GM06990 (cell line): ENCODE measurements around the gene ADK.
"Not testable (repeated sequence)": the region's sequence is repeated elsewhere in the genome, so short reads cannot be mapped to it uniquely, and the experiment has no call there.

Source experiments
- DNase-seq: peaks from one replicate; pipeline ENCODE4 v3.0.0-alpha.2; 2011; ENCODE audit not compliant: insufficient read length; ENCODE audit errors: extremely low read depth
- H3K27me3 ChIP-seq: replicated peaks from 2 replicates; pipeline ENCODE4 v1.6.0; 2011; ENCODE audit warnings: low read length; ENCODE audit not compliant: control insufficient read depth, insufficient read depth
- H3K36me3 ChIP-seq: 2 replicates; pipeline ENCODE4 v1.5.1; 2011; ENCODE audit warnings: low read length; ENCODE audit not compliant: control insufficient read depth, insufficient read depth
- H3K4me3 ChIP-seq: replicated peaks from 2 replicates; pipeline ENCODE4 v1.5.1; 2011; ENCODE audit warnings: low read depth, mild to moderate bottlenecking, control low read depth, low read length
- CTCF ChIP-seq: IDR thresholded peaks from 2 replicates; pipeline ENCODE4 v1.5.1; 2011; ENCODE audit warnings: low read length, control low read depth, mild to moderate bottlenecking, inconsistent platforms; ENCODE audit not compliant: insufficient read depth, poor library complexity, severe bottlenecking

The ADK gene

GRCh38 chr10:74523199-74523598, 372.2 kb downstream of the ADK start:
- H3K27me3 ChIP-seq: no peaks in the 10 kb centered on the region
- H3K36me3 ChIP-seq: no peaks in the 10 kb centered on the region; the same call in 1 of the 2 replicates
- no peak overlapping the region for H3K4me3 ChIP-seq
- no peak for DNase-seq
- TF ChIP-seq CTCF: no peak

GRCh38 chr10:74525885-74526284, 374.9 kb downstream of the ADK start:
- no peak for DNase-seq
- H3K27me3 ChIP-seq: no peaks in the 10 kb centered on the region
- H3K4me3 ChIP-seq: no peak overlapping the region
- no peak for TF ChIP-seq CTCF
- no peaks in the 10 kb centered on the region; the same call in 1 of the 2 replicates for H3K36me3 ChIP-seq

GRCh38 chr10:74527611-74528010, 376.6 kb downstream of the ADK start:
- not testable (repeated sequence) for H3K36me3 ChIP-seq, H3K27me3 ChIP-seq, H3K4me3 ChIP-seq, DNase-seq

GRCh38 chr10:74529205-74529604, 378.2 kb downstream of the ADK start:
- no peak for TF ChIP-seq CTCF
- H3K4me3 ChIP-seq: no peak overlapping the region
- no peak for DNase-seq
- no peaks in the 10 kb centered on the region for H3K27me3 ChIP-seq
- H3K36me3 ChIP-seq: no peaks in the 10 kb centered on the region; the same call in 1 of the 2 replicates

- no peak for DNase-seq
- Histone ChIP-seq H3K4me3 (no peak overlapping the region), H3K27me3 (no peaks in the 10 kb centered on the region), H3K36me3 (no peaks in the 10 kb centered on the region; the same call in 1 of the 2 replicates)
- TF ChIP-seq CTCF: no peak
Measured at GRCh38 chr10:74530981-74531380, 380.0 kb downstream of the ADK start.

- no peaks in the 10 kb centered on the region; the same call in 1 of the 2 replicates for H3K36me3 ChIP-seq
- DNase-seq: no peak
- TF ChIP-seq CTCF: no peak
- no peaks in the 10 kb centered on the region for H3K27me3 ChIP-seq
- H3K4me3 ChIP-seq: no peak overlapping the region
Measured at GRCh38 chr10:74539317-74539716, 388.3 kb downstream of the ADK start.
